H1 (cell line): ENCODE results near the gene TOMM22. TPM values are rescaled to one million over a fixed set of nuclear protein-coding genes. Genes with fewer than 3 reads are reported as not detected.

Experiments
- CTCF ChIA-PET: fragments of 300-600 bp; sonication (Branson Sonifier 250); formaldehyde crosslinking; loops from one replicate; lab custom pipeline; 2021; ENCODE audit not compliant: partially characterized antibody; lab: Charles Lee
- POLR2A ChIA-PET: fragments of 300-600 bp; sonication (Branson Sonifier 250); formaldehyde crosslinking; loops from one replicate; lab custom pipeline; 2021; ENCODE audit warnings: inconsistent platforms; ENCODE audit not compliant: partially characterized antibody; lab: Charles Lee
- DNase-seq, 2 experiments: peaks; one replicate each; pipeline versions ENCODE4 v3.0.0 to v3.0.0-alpha.2; 2010 to 2022; ENCODE audit warnings: low spot score in 2 of 2, low read depth in 1 of 2, mixed read lengths in 1 of 2
- FAIRE-seq: peaks from 2 replicates; lab custom pipeline; 2011; peaks lifted over from hg19 to GRCh38; lab: Jason Lieb, UNC
- H2AFZ ChIP-seq: 2 replicates; pipeline ENCODE4 v1.8.1; 2012; ENCODE audit warnings: low read length, inconsistent platforms
- H2AK5ac ChIP-seq: 2 replicates; pipeline ENCODE4 v1.6.1; 2013; ENCODE audit warnings: low read depth, low read length
- H2BK120ac ChIP-seq: replicated peaks from 2 replicates; pipeline ENCODE3; 2013; ENCODE audit warnings: low read depth, low read length, inconsistent platforms
- H2BK12ac ChIP-seq: 2 replicates; pipeline ENCODE4 v1.6.1; 2013; ENCODE audit warnings: low read depth, low read length
- H2BK15ac ChIP-seq: 2 replicates; pipeline ENCODE4 v1.6.1; 2013; ENCODE audit warnings: low read length
- H2BK20ac ChIP-seq: 2 replicates; pipeline ENCODE4 v1.6.1; 2013; ENCODE audit warnings: low read length
- H2BK5ac ChIP-seq: 2 replicates; pipeline ENCODE4 v1.6.1; 2013; ENCODE audit warnings: low read depth, low read length
- H3K14ac ChIP-seq: 2 replicates; pipeline ENCODE4 v1.6.1; 2013; ENCODE audit warnings: inconsistent platforms; ENCODE audit not compliant: insufficient read length
- H3K18ac ChIP-seq: 2 replicates; pipeline ENCODE4 v1.6.1; 2013; ENCODE audit warnings: low read length; ENCODE audit errors: extremely low read depth
- H3K23ac ChIP-seq: 2 replicates; pipeline ENCODE4 v1.6.1; 2013; ENCODE audit warnings: inconsistent platforms; ENCODE audit not compliant: insufficient read length
- H3K23me2 ChIP-seq: 2 replicates; pipeline ENCODE4 v1.6.1; 2013; ENCODE audit warnings: low read depth, low read length
- H3K27ac ChIP-seq: 2 replicates; pipeline ENCODE4 v1.6.1; 2011; ENCODE audit warnings: low read depth, low read length, inconsistent platforms
- H3K27me3 ChIP-seq, 4 experiments: replicated peaks in 1 of 4; 1 replicate in 1 of 4; 2 replicates in 3 of 4; pipeline versions ENCODE4 v1.6.1 to v1.8.1; 2011 to 2013; ENCODE audit warnings: low read length in 3 of 4, mild to moderate bottlenecking in 3 of 4, inconsistent platforms in 2 of 4, mixed read lengths in 2 of 4, moderate library complexity in 1 of 4; ENCODE audit not compliant: control insufficient read depth in 3 of 4, insufficient read depth in 3 of 4; ENCODE audit errors: extremely low read depth in 1 of 4
- H3K36me3 ChIP-seq, 4 experiments: 2 replicates each; pipeline versions ENCODE4 v1.6.1 to v1.8.1; 2011 to 2013; ENCODE audit warnings: mild to moderate bottlenecking in 4 of 4, low read length in 3 of 4, moderate library complexity in 2 of 4, control low read depth in 1 of 4, inconsistent platforms in 1 of 4; ENCODE audit not compliant: insufficient read depth in 4 of 4, control insufficient read depth in 2 of 4
- H3K4ac ChIP-seq: replicated peaks from 2 replicates; pipeline ENCODE3; 2013; ENCODE audit warnings: low read length, low read depth, mixed read lengths, inconsistent platforms; ENCODE audit not compliant: insufficient read length
- H3K4me1 ChIP-seq, 4 experiments: replicated peaks in 1 of 4; 1 replicate in 1 of 4; 2 replicates in 3 of 4; pipeline versions ENCODE4 v1.6.1 to v1.8.1; 2011 to 2013; ENCODE audit warnings: low read length in 3 of 4, inconsistent platforms in 2 of 4, mixed read lengths in 1 of 4; ENCODE audit not compliant: insufficient read depth in 4 of 4, control insufficient read depth in 3 of 4
- H3K4me2 ChIP-seq, 2 experiments: 2 replicates each; pipeline versions ENCODE4 v1.6.1 to v1.8.1; 2011 to 2013; ENCODE audit warnings: low read depth in 2 of 2, low read length in 2 of 2, control low read depth in 1 of 2, inconsistent platforms in 1 of 2, mild to moderate bottlenecking in 1 of 2; ENCODE audit not compliant: insufficient read depth in 1 of 2
- H3K4me3 ChIP-seq, 4 experiments: fragments of 200-600, 300-600 bp in 1 of 4; sonication (generic), shearing (Covaris generic), sonication (Bioruptor Twin) in 1 of 4; 2 replicates each; pipeline versions ENCODE4 v1.5.1 to v1.8.1; 2011 to 2016; ENCODE audit warnings: low read length in 4 of 4, low read depth in 3 of 4, control low read depth in 2 of 4, inconsistent platforms in 2 of 4, mild to moderate bottlenecking in 2 of 4, mixed read lengths in 1 of 4, moderate library complexity in 1 of 4; ENCODE audit not compliant: insufficient read depth in 2 of 4; ENCODE audit errors: extremely low read depth in 1 of 4
- H3K56ac ChIP-seq: replicated peaks from 2 replicates; pipeline ENCODE3; 2013; ENCODE audit warnings: low read depth, mild to moderate bottlenecking, mixed read lengths, low read length, inconsistent platforms; ENCODE audit not compliant: insufficient read length
- H3K79me1 ChIP-seq: 2 replicates; pipeline ENCODE4 v1.6.1; 2013; ENCODE audit warnings: low read depth, low read length, control low read depth
- H3K79me2 ChIP-seq, 2 experiments: 2 replicates each; pipeline versions ENCODE4 v1.6.1 to v1.8.1; 2012 to 2013; ENCODE audit warnings: low read length in 2 of 2, mild to moderate bottlenecking in 2 of 2, inconsistent platforms in 1 of 2; ENCODE audit not compliant: insufficient read depth in 2 of 2, control insufficient read depth in 1 of 2
- H3K9ac ChIP-seq, 4 experiments: replicated peaks in 1 of 4; 1 replicate in 1 of 4; 2 replicates in 3 of 4; pipeline versions ENCODE4 v1.6.1 to v1.8.1; 2011 to 2013; ENCODE audit warnings: low read depth in 3 of 4, low read length in 3 of 4, control low read depth in 2 of 4, mild to moderate bottlenecking in 2 of 4, moderate library complexity in 2 of 4, inconsistent platforms in 1 of 4; ENCODE audit errors: extremely low read depth in 1 of 4
- H3K9me3 ChIP-seq, 2 experiments: 2 replicates each; pipeline versions ENCODE4 v1.6.1 to v1.8.1; 2012 to 2013; ENCODE audit warnings: mild to moderate bottlenecking in 2 of 2, moderate library complexity in 2 of 2, control low read depth in 1 of 2, inconsistent platforms in 1 of 2, low read depth in 1 of 2, low read length in 1 of 2, mixed read lengths in 1 of 2; ENCODE audit not compliant: insufficient read depth in 2 of 2
- H4K20me1 ChIP-seq, 2 experiments: replicated peaks in 1 of 2; 2 replicates each; pipeline versions ENCODE3 to v1.8.1; 2011 to 2013; ENCODE audit warnings: inconsistent platforms in 2 of 2, low read length in 2 of 2, mild to moderate bottlenecking in 1 of 2; ENCODE audit not compliant: insufficient read depth in 2 of 2, control insufficient read depth in 1 of 2
- H4K5ac ChIP-seq: 2 replicates; pipeline ENCODE4 v1.6.1; 2013; ENCODE audit warnings: low read length, low read depth, mixed read lengths, inconsistent platforms; ENCODE audit not compliant: insufficient read length
- H4K8ac ChIP-seq: 2 replicates; pipeline ENCODE4 v1.8.0; 2013; ENCODE audit warnings: mild to moderate bottlenecking, moderate library complexity, low read length, inconsistent platforms; ENCODE audit not compliant: insufficient read depth; ENCODE audit errors: extremely low read depth
- H4K91ac ChIP-seq: replicated peaks from 2 replicates; pipeline ENCODE3; 2013; ENCODE audit warnings: low read length, mixed read lengths, inconsistent platforms; ENCODE audit not compliant: insufficient read length
- BRCA1 ChIP-seq: IDR thresholded peaks from 2 replicates; pipeline ENCODE4 v1.6.1; 2012; ENCODE audit warnings: low read depth, low read length, improper control_type of control experiment
- CBX5 ChIP-seq: fragments of 300-800, 300-1000 bp; sonication (generic); IDR thresholded peaks from 2 replicates; pipeline ENCODE4 v1.7.1; 2016; ENCODE audit warnings: antibody characterized with exemption, low read length, low read depth
- CREB1 ChIP-seq: IDR thresholded peaks from 2 replicates; pipeline ENCODE4 v1.6.1; 2012; ENCODE audit warnings: inconsistent platforms
- EGR1 ChIP-seq: IDR thresholded peaks from 2 replicates; pipeline ENCODE4 v1.6.1; 2011; ENCODE audit warnings: low read depth, low read length, borderline replicate concordance
- HDAC2 ChIP-seq, 2 experiments: fragments of 300-600 bp in 1 of 2; sonication (generic) in 1 of 2; IDR thresholded peaks; 2 replicates each; pipeline ENCODE4 v1.6.1; 2011 to 2012; ENCODE audit warnings: low read depth in 2 of 2, low read length in 2 of 2, mild to moderate bottlenecking in 2 of 2, moderate library complexity in 2 of 2, borderline replicate concordance in 1 of 2, inconsistent platforms in 1 of 2
- JUND ChIP-seq: IDR thresholded peaks from 2 replicates; pipeline ENCODE4 v1.6.1; 2011; ENCODE audit warnings: mild to moderate bottlenecking, improper control_type of control experiment, low read length
- MAFK ChIP-seq: IDR thresholded peaks from 2 replicates; pipeline ENCODE4 v1.6.1; 2012; ENCODE audit warnings: low read depth, mild to moderate bottlenecking, improper control_type of control experiment, low read length
- POU5F1 ChIP-seq: IDR thresholded peaks from 2 replicates; pipeline ENCODE4 v1.6.1; 2011; ENCODE audit warnings: low read depth, mild to moderate bottlenecking, low read length, moderate library complexity
- SIN3A ChIP-seq, 2 experiments: IDR thresholded peaks in 1 of 2; conservative IDR thresholded peaks in 1 of 2; 2 replicates each; pipeline ENCODE4 v1.6.1; 2011 to 2012; ENCODE audit warnings: low read length in 2 of 2, improper control_type of control experiment in 1 of 2, low read depth in 1 of 2, mild to moderate bottlenecking in 1 of 2
- ZNF274 ChIP-seq: IDR thresholded peaks from 2 replicates; pipeline ENCODE4 v1.7.0; 2012; ENCODE audit warnings: low read length, borderline replicate concordance; ENCODE audit errors: extremely low read depth
- WGBS, 2 experiments: shearing (Covaris generic) in 1 of 2; methylation state at CpG; one replicate each; pipeline versions ENCODE4 v1.1.6 to v1.1.7; 2013 to 2015; ENCODE audit warnings: low lambda C conversion rate in 2 of 2, mixed read lengths in 2 of 2, inconsistent platforms in 1 of 2, low coverage in 1 of 2, missing lambda C conversion rate in 1 of 2; ENCODE audit not compliant: insufficient replicate concordance in 2 of 2, insufficient coverage in 1 of 2, insufficient read length in 1 of 2; ENCODE audit errors: extremely low coverage in 1 of 2, missing lambda C conversion rate in 1 of 2; 5-methylcytosine and 5-hydroxymethylcytosine counted together
- polyA plus RNA-seq, 7 experiments: library from polyadenylated mRNA; depleted of rRNA in 3 of 7; stranded (reverse) in 5 of 7; unstranded in 2 of 7; fragments of >200 nt in 5 of 7; fragments of 200-250 nt in 2 of 7; gene quantifications; 1 replicate in 5 of 7; 2 replicates in 1 of 7; 4 replicates in 1 of 7; pipeline versions ENCODE4 v1.2.1 to v1.2.3, GENCODE V29; 2011 to 2013; ENCODE audit warnings: missing spikeins in 2 of 7, mixed read lengths in 2 of 7
- total RNA-seq: library from RNA; stranded (reverse); fragmentation: NEBNext Ultra II Directional; extraction: Animal tissue kit (Norgen Biotek cat#: 25700); gene quantifications from 2 replicates; pipeline ENCODE4 v1.2.1, GENCODE V29; 2021

TOMM22 gene
- total and polyA plus RNA-seq, 2 of the 8 experiments (the other 6 are each of a cell fraction or from before 2014, with no cell fraction given), result 84.0 to 125 TPM

DNA sequence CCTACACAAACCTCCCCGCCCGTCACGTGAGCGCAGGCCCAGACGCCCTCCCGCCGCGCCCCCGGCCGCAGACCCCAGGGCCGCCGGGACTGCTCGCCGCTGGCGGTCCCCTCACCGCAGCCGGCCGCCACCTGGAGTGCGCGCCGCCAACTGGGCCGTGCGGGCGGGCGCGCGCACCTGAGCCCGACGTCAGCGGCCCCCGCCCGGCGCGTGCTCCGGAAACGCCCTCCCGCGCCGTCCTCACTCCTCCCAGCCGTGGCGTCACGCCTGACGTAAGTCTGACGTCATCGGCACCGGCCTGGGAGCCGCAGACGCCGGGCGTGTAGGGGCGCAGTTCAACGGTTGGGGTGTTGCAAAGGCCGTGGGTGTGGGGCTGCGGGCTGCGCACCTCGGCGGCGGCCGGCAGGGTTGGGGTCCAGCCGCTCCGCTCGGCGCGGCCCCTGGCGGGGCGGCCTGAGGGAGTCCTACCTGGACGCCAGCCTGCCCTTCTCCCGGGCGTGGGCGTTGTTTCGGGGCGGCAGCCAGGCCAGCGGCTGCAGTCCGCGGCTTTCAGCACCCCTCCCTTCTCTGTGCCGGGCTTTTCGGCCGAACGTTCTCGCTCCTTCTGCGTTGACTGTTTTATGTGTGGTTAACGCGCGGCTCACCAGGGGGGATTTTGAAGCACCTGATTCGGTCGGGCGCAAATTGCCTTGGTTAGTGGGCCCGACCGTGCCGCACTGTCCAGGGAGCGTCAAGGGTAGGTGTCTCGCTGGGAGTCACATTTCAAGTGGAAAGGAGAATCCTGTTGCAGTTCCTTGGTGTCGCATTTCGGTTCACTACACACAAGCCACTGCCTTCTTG, 19.3 kb downstream of the TOMM22 start, which contains the start of gene JOSD1:
JOSD1 (minus strand) TSS at position 155 of the 840 bp plus-strand sequence. CDS start 956 bp downstream, outside the sequence.
- Histone ChIP-seq H4K8ac (peak within 1 kb of the TSS; percentile 94), H2BK120ac (no peak within 1 kb of the TSS), H3K4me1 (peaks cover 7 to 19% (median 12%) of the 10 kb centered on the region in 4 experiments; a peak in 6 of 7 replicates), H3K27ac (peak within 1 kb of the TSS; percentile 97), H3K4me2 (peak within 1 kb of the TSS; percentile 93 to 96), H2BK20ac (no peak within 1 kb of the TSS), H3K23me2 (peaks cover 14% of the 10 kb centered on the region), H3K79me1 (peaks cover 2% of the 10 kb centered on the region; the same call in 1 of the 2 replicates), H2BK15ac (0 out of 2 replicates have a peak within 1 kb of the TSS, but pooled peaks have one; percentile 85), H4K20me1 (peaks cover 0 to 3% of the 10 kb centered on the region in 2 experiments), H3K18ac (peak within 1 kb of the TSS; percentile 36), H3K9ac (peak within 1 kb of the TSS; percentile 90 to 94 (median 90)), H2AK5ac (no peak within 1 kb of the TSS; the same call in 1 of the 2 replicates), H3K9me3 (no peaks in the 10 kb centered on the region), H3K56ac (peak within 1 kb of the TSS; percentile 40), H4K5ac (peak within 1 kb of the TSS; percentile 56), H3K79me2 (peaks cover 0 to 31% of the 10 kb centered on the region in 2 experiments; a peak in 3 of 4 replicates), H3K14ac (no peak within 1 kb of the TSS), H3K4ac (peak within 1 kb of the TSS; percentile 70), H2BK5ac (peak within 1 kb of the TSS; percentile 75), H3K23ac (no peak within 1 kb of the TSS), H3K36me3 (no peaks in the 10 kb centered on the region; a peak in 2 of 8 replicates), H3K27me3 (no peaks in the 10 kb centered on the region), H2BK12ac (no peak within 1 kb of the TSS; the same call in none of the 2 replicates), H4K91ac (peak within 1 kb of the TSS; percentile 62), H2AFZ (peak within 1 kb of the TSS; percentile 9; the same call in 1 of the 2 replicates), H3K4me3 (peak within 1 kb of the TSS; percentile 74 to 100 (median 88))
- ChIA-PET CTCF (no interaction called here), POLR2A (interaction anchor here (13.1 kb wide), 1 partner anchor 18 kb away, joined by 123 read pairs; the partner anchor contains the start of gene TOMM22)
- FAIRE-seq (no peak), DNase-seq (peak; percentile 70 to 99)
- WGBS, 2 experiments, result 1% methylated on average over 34 of the region's 94 CpGs; no CpG with 5 or more reads in 1 of the 2 experiments
- TF ChIP-seq POU5F1 (no peak), ZNF274 (no peak), CREB1 (peak; percentile 98), SIN3A (conservative IDR thresholded peaks at IDR 0.05 in 1 of 2, IDR thresholded peaks at IDR 0.05 in 1 of 2; ENCODE audit: low read depth in 1 of 2, low read length in 2 of 2) (no peak; a peak in 1 of 4 replicates), JUND (peak; percentile 96), CBX5 (no peak), BRCA1 (peak; percentile 11; the same call in 1 of the 2 replicates), HDAC2 (IDR thresholded peaks at IDR 0.05; ENCODE audit: borderline replicate concordance in 1 of 2, low read depth in 2 of 2, low read length in 2 of 2) (no peak), EGR1 (peak; percentile 96), MAFK (no peak)
